Measurements from ENCODE around the gene RBFOX1. TPM values are rescaled to one million over a fixed set of nuclear protein-coding genes. Genes with fewer than 3 reads are reported as not detected.

Gene RBFOX1
- polyA plus RNA-seq, 1 experiment = not detected

DNA sequence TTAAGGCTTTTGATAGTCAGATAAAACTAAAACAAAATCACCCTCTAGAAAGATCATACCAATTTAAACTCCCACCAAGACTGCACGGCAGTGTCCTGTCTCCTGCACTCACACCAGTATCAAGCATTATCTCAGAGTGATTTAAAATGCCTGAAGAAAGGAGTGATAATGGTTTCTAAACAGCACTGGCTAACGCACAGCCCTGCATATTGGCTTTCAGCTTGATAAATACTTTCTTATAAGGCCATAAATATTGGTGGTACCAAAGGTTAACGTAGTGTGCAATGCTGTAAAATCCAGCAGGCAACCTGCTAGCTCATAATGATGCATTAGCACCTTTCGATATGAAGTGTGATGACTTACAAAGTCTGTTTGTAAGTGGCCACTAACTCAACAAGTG lies 214.3 kb downstream of the RBFOX1 start:
- TF ChIP-seq, protein P1, sequence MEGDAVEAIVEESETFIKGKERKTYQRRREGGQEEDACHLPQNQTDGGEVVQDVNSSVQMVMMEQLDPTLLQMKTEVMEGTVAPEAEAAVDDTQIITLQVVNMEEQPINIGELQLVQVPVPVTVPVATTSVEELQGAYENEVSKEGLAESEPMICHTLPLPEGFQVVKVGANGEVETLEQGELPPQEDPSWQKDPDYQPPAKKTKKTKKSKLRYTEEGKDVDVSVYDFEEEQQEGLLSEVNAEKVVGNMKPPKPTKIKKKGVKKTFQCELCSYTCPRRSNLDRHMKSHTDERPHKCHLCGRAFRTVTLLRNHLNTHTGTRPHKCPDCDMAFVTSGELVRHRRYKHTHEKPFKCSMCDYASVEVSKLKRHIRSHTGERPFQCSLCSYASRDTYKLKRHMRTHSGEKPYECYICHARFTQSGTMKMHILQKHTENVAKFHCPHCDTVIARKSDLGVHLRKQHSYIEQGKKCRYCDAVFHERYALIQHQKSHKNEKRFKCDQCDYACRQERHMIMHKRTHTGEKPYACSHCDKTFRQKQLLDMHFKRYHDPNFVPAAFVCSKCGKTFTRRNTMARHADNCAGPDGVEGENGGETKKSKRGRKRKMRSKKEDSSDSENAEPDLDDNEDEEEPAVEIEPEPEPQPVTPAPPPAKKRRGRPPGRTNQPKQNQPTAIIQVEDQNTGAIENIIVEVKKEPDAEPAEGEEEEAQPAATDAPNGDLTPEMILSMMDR (IDR thresholded peaks at IDR 0.05; ENCODE audit: low read depth, low read length) = no peak
- DNase-seq (ENCODE audit: low read depth, low spot score) = no peak
- H3K27ac ChIP-seq (ENCODE audit: low read depth, low read length) = no peak overlapping the region
- CTCF ChIA-PET = no interaction called here
- POLR2A ChIA-PET = no interaction called here
- no peak overlapping the region for H3K4me3 ChIP-seq (ENCODE audit: low read depth, low read length)
- peaks cover 35% of the 10 kb centered on the region for H3K9me3 ChIP-seq (ENCODE audit: control insufficient read depth, insufficient read depth, low read length)
- H3K27me3 ChIP-seq (ENCODE audit: control insufficient read depth, insufficient read depth, low read length) = no peaks in the 10 kb centered on the region

- Histone ChIP-seq H3K27ac (ENCODE audit: low read depth, low read length) (no peak overlapping the region), H3K9me3 (ENCODE audit: control insufficient read depth, insufficient read depth, low read length) (peaks cover 39% of the 10 kb centered on the region), H3K4me3 (ENCODE audit: low read depth, low read length) (no peak overlapping the region), H3K27me3 (ENCODE audit: control insufficient read depth, insufficient read depth, low read length) (no peaks in the 10 kb centered on the region)
- ChIA-PET POLR2A (no interaction called here), CTCF (no interaction called here)
- DNase-seq (ENCODE audit: low read depth, low spot score) = no peak
- TF ChIP-seq, protein P1 (IDR thresholded peaks at IDR 0.05; ENCODE audit: low read depth, low read length) = no peak
These were observed 215.1 kb downstream of the RBFOX1 start for GRCh38 chr16:7547736-7548135.

GRCh38 chr16:7548796-7549318 lies 216.2 kb downstream of the RBFOX1 start:
- Histone ChIP-seq H3K27ac (ENCODE audit: low read depth, low read length) (no peak overlapping the region), H3K4me3 (ENCODE audit: low read depth, low read length) (no peak overlapping the region)
- DNase-seq (ENCODE audit: low read depth, low spot score) = no peak

GRCh38 chr16:7550096-7550495 lies 217.5 kb downstream of the RBFOX1 start:
- ChIA-PET CTCF (no interaction called here), POLR2A (no interaction called here)

More at GRCh38 chr16:7548796-7549318, 216.2 kb downstream of the RBFOX1 start:
- Histone ChIP-seq H3K9me3 (ENCODE audit: control insufficient read depth, insufficient read depth, low read length) (peaks cover 47% of the 10 kb centered on the region), H3K27me3 (ENCODE audit: control insufficient read depth, insufficient read depth, low read length) (no peaks in the 10 kb centered on the region)
- ChIA-PET CTCF (no interaction called here), POLR2A (no interaction called here)
- TF ChIP-seq, protein P1 (IDR thresholded peaks at IDR 0.05; ENCODE audit: low read depth, low read length) = no peak

DNA sequence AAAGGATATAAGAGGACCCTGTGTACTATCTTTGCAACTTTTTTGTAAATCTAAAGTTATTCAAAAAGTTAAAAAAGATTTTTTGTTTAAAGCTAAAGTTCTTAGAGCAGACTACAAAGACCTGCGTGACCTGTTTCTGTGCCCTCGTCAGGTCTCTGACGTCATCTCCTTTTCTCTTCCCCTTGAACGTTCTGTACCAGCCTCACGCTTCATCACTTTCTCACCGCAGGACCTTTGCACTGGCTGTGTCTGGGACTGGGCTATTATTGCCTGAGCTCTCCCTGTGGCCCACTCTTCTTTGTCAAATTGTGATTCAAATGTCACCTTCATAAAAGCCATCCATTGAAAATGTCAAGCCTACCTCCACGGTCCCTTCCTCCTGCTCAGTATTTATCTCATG lies 222.8 kb downstream of the RBFOX1 start:
- H3K9me3 ChIP-seq (ENCODE audit: control insufficient read depth, insufficient read depth, low read length) = peaks cover 26% of the 10 kb centered on the region
- H3K27ac ChIP-seq (ENCODE audit: low read depth, low read length) = no peak overlapping the region
- POLR2A ChIA-PET = no interaction called here
- DNase-seq (ENCODE audit: low read depth, low spot score) = no peak
- CTCF ChIA-PET = no interaction called here
- TF ChIP-seq, protein P1 (IDR thresholded peaks at IDR 0.05; ENCODE audit: low read depth, low read length) = no peak
- H3K27me3 ChIP-seq (ENCODE audit: control insufficient read depth, insufficient read depth, low read length) = no peaks in the 10 kb centered on the region
- no peak overlapping the region for H3K4me3 ChIP-seq (ENCODE audit: low read depth, low read length)

More at GRCh38 chr16:7550096-7550495, 217.5 kb downstream of the RBFOX1 start:
- Histone ChIP-seq H3K9me3 (ENCODE audit: control insufficient read depth, insufficient read depth, low read length) (peaks cover 44% of the 10 kb centered on the region), H3K27ac (ENCODE audit: low read depth, low read length) (no peak overlapping the region), H3K27me3 (ENCODE audit: control insufficient read depth, insufficient read depth, low read length) (no peaks in the 10 kb centered on the region), H3K4me3 (ENCODE audit: low read depth, low read length) (no peak overlapping the region)
- no peak for DNase-seq (ENCODE audit: low read depth, low spot score)
- TF ChIP-seq, protein P1 (IDR thresholded peaks at IDR 0.05; ENCODE audit: low read depth, low read length) = no peak
